Kidney epithelial cell (primary cell): ENCODE measurements around the gene NCAPG2. TPM values are rescaled to one million over a fixed set of nuclear protein-coding genes. Genes with fewer than 3 reads are reported as not detected.

Experiments
- DNase-seq: peaks from one replicate; pipeline ENCODE4 v3.0.0-alpha.2; 2010; ENCODE audit warnings: low read depth
- H3K27me3 ChIP-seq: 2 replicates; pipeline ENCODE4 v1.6.0; 2011; ENCODE audit warnings: low read length; ENCODE audit not compliant: control insufficient read depth, insufficient read depth
- H3K36me3 ChIP-seq: 2 replicates; pipeline ENCODE4 v1.5.1; 2011; ENCODE audit warnings: low read length; ENCODE audit not compliant: control insufficient read depth, insufficient read depth
- H3K4me3 ChIP-seq: 2 replicates; pipeline ENCODE4 v1.5.1; 2011; ENCODE audit warnings: low read depth, mild to moderate bottlenecking, control low read depth, low read length
- total RNA-seq: library from RNA; depleted of rRNA; stranded (reverse); fragments of >200 nt; gene quantifications from 2 replicates; pipeline ENCODE4 v1.2.3, GENCODE V29; 2015
- TF ChIP-seq, protein P1 (sequence below): IDR thresholded peaks from 2 replicates; pipeline ENCODE4 v1.5.1; 2011; ENCODE audit warnings: mild to moderate bottlenecking, moderate library complexity, low read length, control low read depth, inconsistent platforms; ENCODE audit not compliant: insufficient read depth, poor library complexity, severe bottlenecking

The NCAPG2 gene
- total RNA-seq, 1 donor from 2014 or later: 8.5 TPM

GRCh38 chr7:158649279-158649678 lies 55.3 kb downstream of the NCAPG2 start:
- TF ChIP-seq, protein P1, sequence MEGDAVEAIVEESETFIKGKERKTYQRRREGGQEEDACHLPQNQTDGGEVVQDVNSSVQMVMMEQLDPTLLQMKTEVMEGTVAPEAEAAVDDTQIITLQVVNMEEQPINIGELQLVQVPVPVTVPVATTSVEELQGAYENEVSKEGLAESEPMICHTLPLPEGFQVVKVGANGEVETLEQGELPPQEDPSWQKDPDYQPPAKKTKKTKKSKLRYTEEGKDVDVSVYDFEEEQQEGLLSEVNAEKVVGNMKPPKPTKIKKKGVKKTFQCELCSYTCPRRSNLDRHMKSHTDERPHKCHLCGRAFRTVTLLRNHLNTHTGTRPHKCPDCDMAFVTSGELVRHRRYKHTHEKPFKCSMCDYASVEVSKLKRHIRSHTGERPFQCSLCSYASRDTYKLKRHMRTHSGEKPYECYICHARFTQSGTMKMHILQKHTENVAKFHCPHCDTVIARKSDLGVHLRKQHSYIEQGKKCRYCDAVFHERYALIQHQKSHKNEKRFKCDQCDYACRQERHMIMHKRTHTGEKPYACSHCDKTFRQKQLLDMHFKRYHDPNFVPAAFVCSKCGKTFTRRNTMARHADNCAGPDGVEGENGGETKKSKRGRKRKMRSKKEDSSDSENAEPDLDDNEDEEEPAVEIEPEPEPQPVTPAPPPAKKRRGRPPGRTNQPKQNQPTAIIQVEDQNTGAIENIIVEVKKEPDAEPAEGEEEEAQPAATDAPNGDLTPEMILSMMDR: no peak

DNA sequence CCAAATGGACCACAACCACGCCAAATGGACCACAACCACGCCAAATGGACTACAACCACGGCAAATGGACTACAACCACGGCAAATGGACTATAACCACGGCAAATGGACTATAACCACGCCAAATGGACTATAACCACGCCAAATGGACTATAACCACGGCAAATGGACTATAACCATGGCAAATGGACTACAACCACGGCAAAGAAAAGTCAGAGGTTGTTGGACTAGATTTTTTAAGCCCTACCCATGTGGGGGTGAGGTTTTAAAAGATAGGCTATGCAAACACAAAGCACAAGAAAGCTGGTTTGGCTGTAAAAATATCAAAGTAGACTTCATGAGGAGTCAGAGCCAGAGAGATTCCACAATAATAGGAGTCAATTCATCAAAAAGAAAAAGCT lies 55.8 kb downstream of the NCAPG2 start:
- TF ChIP-seq, protein P1: no peak
- no peak for DNase-seq
- no peak overlapping the region for H3K4me3 ChIP-seq
- H3K27me3 ChIP-seq: no peaks in the 10 kb centered on the region
- H3K36me3 ChIP-seq: no peaks in the 10 kb centered on the region

More at GRCh38 chr7:158649279-158649678, 55.3 kb downstream of the NCAPG2 start:
- Histone ChIP-seq H3K27me3 (no peaks in the 10 kb centered on the region), H3K36me3 (no peaks in the 10 kb centered on the region), H3K4me3 (no peak overlapping the region)
- peak; percentile 23 for DNase-seq

- TF ChIP-seq, protein P1: no peak
- no peak for DNase-seq
- Histone ChIP-seq H3K27me3 (no peaks in the 10 kb centered on the region), H3K4me3 (no peak overlapping the region), H3K36me3 (no peaks in the 10 kb centered on the region)
Observed at GRCh38 chr7:158648168-158648567, 56.4 kb downstream of the NCAPG2 start.

DNA sequence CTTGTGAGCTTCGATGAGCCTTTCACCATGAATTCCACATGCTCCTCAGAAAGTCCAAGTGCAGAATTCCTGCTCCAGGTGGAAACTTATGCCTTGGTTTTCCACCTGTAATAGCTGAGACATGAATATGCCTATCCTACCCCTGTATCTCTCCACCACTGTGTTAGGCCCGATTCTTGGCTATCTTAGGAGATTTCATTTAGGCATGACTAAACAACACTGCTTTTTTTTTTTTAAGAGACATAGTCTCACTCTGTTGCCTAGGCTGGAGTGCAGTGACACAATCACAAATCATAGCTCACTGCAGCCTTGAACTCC lies 57.2 kb downstream of the NCAPG2 start:
- TF ChIP-seq, protein P1: no peak
- DNase-seq: no peak
- Histone ChIP-seq H3K4me3 (no peak overlapping the region), H3K27me3 (no peaks in the 10 kb centered on the region), H3K36me3 (no peaks in the 10 kb centered on the region)

- H3K27me3 ChIP-seq: no peaks in the 10 kb centered on the region
Observed at GRCh38 chr7:158646766-158647474, 57.7 kb downstream of the NCAPG2 start.

More at GRCh38 chr7:158646766-158647474, 57.7 kb downstream of the NCAPG2 start:
- H3K4me3 ChIP-seq: no peak overlapping the region
- no peaks in the 10 kb centered on the region for H3K36me3 ChIP-seq
- TF ChIP-seq, protein P1: peak; percentile 46
- no peak for DNase-seq
